IPS-20b (cell line): ENCODE results near the gene PET100.

Experiments used
- H3K27ac ChIP-seq: one replicate; pipeline ENCODE4 v1.5.1; 2013; ENCODE audit warnings: low read length
- H3K27me3 ChIP-seq: 2 replicates; pipeline ENCODE4 v1.6.1; 2013; ENCODE audit warnings: mild to moderate bottlenecking, low read length, inconsistent platforms; ENCODE audit not compliant: insufficient read depth
- H3K36me3 ChIP-seq: 2 replicates; pipeline ENCODE4 v1.6.1; 2013; ENCODE audit warnings: low read depth, mild to moderate bottlenecking, inconsistent platforms, low read length, moderate library complexity; ENCODE audit not compliant: insufficient read depth
- H3K4me1 ChIP-seq: 2 replicates; pipeline ENCODE4 v1.6.1; 2013; ENCODE audit warnings: mild to moderate bottlenecking, control low read depth, inconsistent platforms, low read length, moderate library complexity; ENCODE audit not compliant: insufficient read depth
- H3K4me3 ChIP-seq: 2 replicates; pipeline ENCODE4 v1.5.1; 2013; ENCODE audit warnings: mild to moderate bottlenecking, low read length, inconsistent platforms
- H3K9ac ChIP-seq: 2 replicates; pipeline ENCODE4 v1.6.1; 2013; ENCODE audit warnings: low read depth, mild to moderate bottlenecking, inconsistent platforms, low read length, moderate library complexity
- H3K9me3 ChIP-seq: 2 replicates; pipeline ENCODE4 v1.6.1; 2013; ENCODE audit warnings: mild to moderate bottlenecking, low read depth, low read length, inconsistent platforms; ENCODE audit not compliant: insufficient read depth

PET100 gene

GRCh38 chr19:7663706-7664105, 34.1 kb downstream of the PET100 start:
- H3K9me3 ChIP-seq, result no peaks in the 10 kb centered on the region
- no peaks in the 10 kb centered on the region for H3K4me1 ChIP-seq
- no peak overlapping the region for H3K4me3 ChIP-seq
- no peak overlapping the region for H3K27ac ChIP-seq
- H3K36me3 ChIP-seq, result no peaks in the 10 kb centered on the region
- peaks cover 14% of the 10 kb centered on the region for H3K27me3 ChIP-seq
- no peak overlapping the region for H3K9ac ChIP-seq

- H3K36me3 ChIP-seq, result no peaks in the 10 kb centered on the region
- H3K4me1 ChIP-seq, result no peaks in the 10 kb centered on the region
- H3K4me3 ChIP-seq, result no peak overlapping the region
- peaks cover 27% of the 10 kb centered on the region for H3K27me3 ChIP-seq
- H3K9me3 ChIP-seq, result no peaks in the 10 kb centered on the region
- no peak overlapping the region for H3K27ac ChIP-seq
- no peak overlapping the region for H3K9ac ChIP-seq
Observed at GRCh38 chr19:7665076-7665475, 35.5 kb downstream of the PET100 start.

GRCh38 chr19:7668842-7669241, 39.2 kb downstream of the PET100 start, which contains the start of gene RETN:
TSS of gene RETN (plus strand) at chr19:7669049. CDS start at chr19:7669327, 278 bp downstream.
- Histone ChIP-seq H3K9me3 (no peaks in the 10 kb centered on the region), H3K27me3 (peaks cover 62% of the 10 kb centered on the region), H3K4me3 (peak within 1 kb of the TSS; percentile 48), H3K4me1 (no peaks in the 10 kb centered on the region), H3K36me3 (no peaks in the 10 kb centered on the region), H3K27ac (no peak within 1 kb of the TSS), H3K9ac (no peak within 1 kb of the TSS)

- H3K36me3 ChIP-seq, result no peaks in the 10 kb centered on the region
- H3K27me3 ChIP-seq, result peaks cover 64% of the 10 kb centered on the region
- H3K9me3 ChIP-seq, result no peaks in the 10 kb centered on the region
- no peak overlapping the region for H3K9ac ChIP-seq
- H3K27ac ChIP-seq, result no peak overlapping the region
- no peaks in the 10 kb centered on the region for H3K4me1 ChIP-seq
- peak overlapping the region; percentile 48 for H3K4me3 ChIP-seq
Observed at GRCh38 chr19:7669641-7670040, 40.0 kb downstream of the PET100 start.

GRCh38 chr19:7670150-7670783, 40.7 kb downstream of the PET100 start:
- Histone ChIP-seq H3K27ac (no peak overlapping the region), H3K4me1 (no peaks in the 10 kb centered on the region), H3K27me3 (peaks cover 64% of the 10 kb centered on the region), H3K9me3 (no peaks in the 10 kb centered on the region), H3K9ac (peak overlapping the region; percentile 51; the same call in 1 of the 2 replicates), H3K36me3 (no peaks in the 10 kb centered on the region), H3K4me3 (peak overlapping the region; percentile 76)

- no peaks in the 10 kb centered on the region for H3K4me1 ChIP-seq
- peaks cover 64% of the 10 kb centered on the region for H3K27me3 ChIP-seq
- peak overlapping the region; percentile 51; the same call in 1 of the 2 replicates for H3K9ac ChIP-seq
- peak overlapping the region; percentile 76 for H3K4me3 ChIP-seq
- H3K9me3 ChIP-seq, result no peaks in the 10 kb centered on the region
- H3K36me3 ChIP-seq, result no peaks in the 10 kb centered on the region
- no peak overlapping the region for H3K27ac ChIP-seq
Observed at GRCh38 chr19:7670790-7671189, 41.2 kb downstream of the PET100 start.

GRCh38 chr19:7672522-7672921, 42.9 kb downstream of the PET100 start:
- Histone ChIP-seq H3K27ac (no peak overlapping the region), H3K36me3 (no peaks in the 10 kb centered on the region), H3K27me3 (peaks cover 74% of the 10 kb centered on the region), H3K4me1 (no peaks in the 10 kb centered on the region; the same call in 1 of the 2 replicates), H3K9ac (no peak overlapping the region), H3K4me3 (no peak overlapping the region), H3K9me3 (no peaks in the 10 kb centered on the region)

GRCh38 chr19:7674010-7675005, 44.7 kb downstream of the PET100 start:
- no peak overlapping the region for H3K9ac ChIP-seq
- no peaks in the 10 kb centered on the region for H3K9me3 ChIP-seq
- H3K36me3 ChIP-seq, result no peaks in the 10 kb centered on the region
- H3K27ac ChIP-seq, result no peak overlapping the region
- H3K27me3 ChIP-seq, result peaks cover 69% of the 10 kb centered on the region
- H3K4me3 ChIP-seq, result peak overlapping the region; percentile 36; the same call in 1 of the 2 replicates
- H3K4me1 ChIP-seq, result no peaks in the 10 kb centered on the region; the same call in 1 of the 2 replicates

GRCh38 chr19:7676376-7676775, 46.8 kb downstream of the PET100 start:
- Histone ChIP-seq H3K4me3 (no peak overlapping the region), H3K36me3 (no peaks in the 10 kb centered on the region), H3K27ac (no peak overlapping the region), H3K27me3 (peaks cover 55% of the 10 kb centered on the region), H3K9me3 (no peaks in the 10 kb centered on the region), H3K4me1 (no peaks in the 10 kb centered on the region; the same call in 1 of the 2 replicates), H3K9ac (no peak overlapping the region)

GRCh38 chr19:7676854-7677253, 47.3 kb downstream of the PET100 start, which contains the start of gene MCEMP1:
TSS of gene MCEMP1 (plus strand) at chr19:7677090. CDS start at chr19:7677121, 31 bp downstream.
- Histone ChIP-seq H3K9ac (no peak within 1 kb of the TSS), H3K27me3 (peaks cover 50% of the 10 kb centered on the region), H3K36me3 (no peaks in the 10 kb centered on the region), H3K4me3 (no peak within 1 kb of the TSS), H3K4me1 (no peaks in the 10 kb centered on the region; the same call in 1 of the 2 replicates), H3K27ac (no peak within 1 kb of the TSS), H3K9me3 (no peaks in the 10 kb centered on the region)

GRCh38 chr19:7677669-7678311, 48.2 kb downstream of the PET100 start:
- Histone ChIP-seq H3K9ac (no peak overlapping the region), H3K36me3 (peaks cover 7% of the 10 kb centered on the region), H3K27ac (no peak overlapping the region), H3K4me1 (no peaks in the 10 kb centered on the region; the same call in 1 of the 2 replicates), H3K27me3 (peaks cover 41% of the 10 kb centered on the region), H3K4me3 (no peak overlapping the region), H3K9me3 (no peaks in the 10 kb centered on the region)
